ENCODE data around the gene FPGS.

FPGS gene

GRCh38 chr9:127856094-127856728, 53.5 kb downstream of the FPGS start:
- in situ Hi-C loops (cut with MboI; ENCODE audit: low sequenced_read_pairs), result no loop called here

GRCh38 chr9:127856729-127857116, 54.0 kb downstream of the FPGS start:
- in situ Hi-C loops (cut with MboI; ENCODE audit: low sequenced_read_pairs), result no loop called here

GRCh38 chr9:127857278-127857677, 54.6 kb downstream of the FPGS start:
- in situ Hi-C loops (cut with MboI; ENCODE audit: low sequenced_read_pairs), result no loop called here

- in situ Hi-C loops (cut with MboI; ENCODE audit: low sequenced_read_pairs), result no loop called here
Observed at GRCh38 chr9:127858041-127858512, 55.4 kb downstream of the FPGS start.

- in situ Hi-C loops (cut with MboI; ENCODE audit: low sequenced_read_pairs), result loop anchor here (10.0 kb wide), 1 partner anchor 125 kb away; the partner anchor contains the start of gene TOR2A
Observed at GRCh38 chr9:127860260-127860659, 57.6 kb downstream of the FPGS start.

GRCh38 chr9:127860779-127861178, 58.1 kb downstream of the FPGS start:
- in situ Hi-C loops (cut with MboI; ENCODE audit: low sequenced_read_pairs), result loop anchor here (10.0 kb wide), 1 partner anchor 126 kb away; the partner anchor contains the start of gene TOR2A

- in situ Hi-C loops (cut with MboI; ENCODE audit: low sequenced_read_pairs), result loop anchor here (10.0 kb wide), 1 partner anchor 128 kb away; the partner anchor contains the start of gene TOR2A
Observed at GRCh38 chr9:127862075-127863011, 59.7 kb downstream of the FPGS start.

GRCh38 chr9:127863191-127863621, 60.5 kb downstream of the FPGS start:
- in situ Hi-C loops (cut with MboI; ENCODE audit: low sequenced_read_pairs), result loop anchor here (10.0 kb wide), 1 partner anchor 128 kb away; the partner anchor contains the start of gene TOR2A

Data from HL-60/S4 treated with retinoic acid at 250 ng/mL for 4 days and 3 days (cell line).